MG63 (cell line): ENCODE data around the gene TET3. TPM values are rescaled to one million over a fixed set of nuclear protein-coding genes. Genes with fewer than 3 reads are reported as not detected.

Source experiments
- DNase-seq: peaks from one replicate; pipeline ENCODE4 v3.0.0-alpha.2; 2020
- H3K27me3 ChIP-seq: fragments of 250-450 bp; sonication (Bioruptor Pico); 2 replicates; pipeline ENCODE4 v1.5.1; 2020; ENCODE audit warnings: mild to moderate bottlenecking, moderate library complexity
- H3K36me3 ChIP-seq: fragments of 250-450 bp; sonication (Bioruptor Pico); 2 replicates; pipeline ENCODE4 v1.5.1; 2020; ENCODE audit warnings: mild to moderate bottlenecking, moderate library complexity
- H3K4me3 ChIP-seq: fragments of 250-450 bp; sonication (Bioruptor Pico); 2 replicates; pipeline ENCODE4 v1.5.1; 2020; ENCODE audit warnings: mild to moderate bottlenecking, moderate library complexity
- H3K9me3 ChIP-seq: fragments of 250-450 bp; sonication (Bioruptor Pico); 2 replicates; pipeline ENCODE4 v1.5.1; 2020; ENCODE audit warnings: mild to moderate bottlenecking, moderate library complexity
- total RNA-seq: library from RNA; depleted of rRNA; stranded (reverse); fragments of >200 nt; shearing (Covaris generic); gene quantifications from 2 replicates; pipeline ENCODE4 v1.2.3, GENCODE V29; 2014; ENCODE audit warnings: low replicate concordance

TET3 gene
- total RNA-seq, 1 experiment from 2014 or later: 2.1 TPM

DNA sequence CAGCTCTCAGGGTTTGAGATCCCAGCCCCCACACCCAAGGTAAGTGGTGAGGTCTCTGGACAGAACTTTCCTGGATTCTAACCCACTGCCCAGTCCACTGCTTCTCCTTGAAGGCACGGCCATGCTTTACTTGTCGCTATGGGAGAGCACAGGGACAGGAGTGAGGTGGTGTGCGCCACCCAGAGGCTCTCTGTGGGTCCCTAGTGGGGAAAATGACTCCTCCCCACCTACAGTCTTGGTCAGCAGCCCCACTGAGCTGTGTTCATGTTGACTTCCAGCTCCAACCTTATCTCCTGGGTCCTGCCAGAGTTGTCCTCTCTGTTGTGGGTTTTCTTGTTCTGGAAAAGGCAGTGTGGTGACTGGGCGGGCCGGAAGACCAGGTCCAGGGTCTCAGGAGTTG, 11.1 kb downstream of the TET3 start:
- H3K4me3 ChIP-seq: no peak overlapping the region
- H3K36me3 ChIP-seq: peaks cover 3% of the 10 kb centered on the region
- DNase-seq: no peak
- H3K9me3 ChIP-seq: no peaks in the 10 kb centered on the region
- no peaks in the 10 kb centered on the region for H3K27me3 ChIP-seq

DNA sequence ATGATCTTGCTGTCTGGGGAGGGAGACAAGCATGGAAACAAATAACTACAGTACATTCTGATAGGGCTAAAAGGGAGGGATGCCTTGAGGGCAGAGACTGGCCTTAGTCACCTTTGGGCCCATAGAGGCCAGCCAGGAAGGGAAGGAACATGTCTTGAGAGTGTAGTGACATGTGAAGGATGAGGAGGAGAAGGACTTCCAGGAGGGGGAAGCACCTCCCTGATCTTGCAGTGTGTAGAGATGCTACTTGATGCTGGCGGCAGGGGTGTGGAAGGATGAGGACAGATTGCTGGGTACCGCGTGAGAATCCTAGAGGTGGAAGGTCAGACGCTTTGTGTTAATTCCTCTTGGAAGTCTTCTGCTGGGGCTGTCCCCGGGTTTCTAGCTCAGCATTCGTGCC, 13.1 kb downstream of the TET3 start:
- Histone ChIP-seq H3K36me3 (0 out of 2 replicates have a peak, but pooled peaks cover 2% of the 10 kb centered on the region), H3K4me3 (no peak overlapping the region), H3K9me3 (no peaks in the 10 kb centered on the region), H3K27me3 (no peaks in the 10 kb centered on the region)
- no peak for DNase-seq

DNA sequence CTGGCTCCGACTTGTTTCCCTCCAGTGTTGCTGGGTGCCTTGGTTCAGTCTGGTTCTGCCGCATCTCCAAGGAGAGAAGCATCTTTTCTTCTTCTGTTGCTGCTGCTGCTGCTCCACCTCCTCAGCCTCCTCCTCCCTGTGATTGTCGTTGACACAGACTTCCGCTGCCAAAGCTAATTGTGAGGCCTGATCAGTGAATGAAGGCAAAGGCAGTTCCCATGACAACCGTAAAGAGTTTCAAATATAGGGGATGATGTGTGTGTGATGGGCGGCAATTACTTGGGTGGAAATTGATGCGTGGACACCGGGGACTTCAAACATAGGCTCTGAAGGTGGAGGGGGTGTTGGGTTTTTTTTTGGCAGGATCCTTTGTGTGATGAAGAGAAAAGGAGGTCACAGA, 13.7 kb downstream of the TET3 start:
- Histone ChIP-seq H3K36me3 (0 out of 2 replicates have a peak, but pooled peaks cover 2% of the 10 kb centered on the region), H3K4me3 (no peak overlapping the region), H3K27me3 (no peaks in the 10 kb centered on the region), H3K9me3 (no peaks in the 10 kb centered on the region)
- no peak for DNase-seq

DNA sequence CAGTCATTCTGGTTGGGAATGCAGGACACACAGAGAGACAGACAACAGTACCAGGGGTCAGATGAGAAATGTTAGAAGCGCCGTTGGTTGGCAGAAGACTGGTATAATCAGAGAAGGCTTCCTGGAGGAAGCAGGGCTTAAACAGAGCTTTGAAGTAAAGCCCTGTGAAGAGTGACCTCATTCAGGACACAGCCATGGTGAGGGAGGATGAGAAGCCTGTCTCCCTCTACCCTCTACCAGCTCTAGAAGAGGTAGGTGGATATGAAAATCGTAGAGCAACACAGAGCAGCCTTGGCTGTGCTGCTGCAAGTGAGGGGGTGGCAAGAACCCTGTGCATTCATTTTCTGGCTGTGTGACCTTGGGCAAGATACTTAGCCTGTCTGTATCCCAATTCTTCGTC, 14.2 kb downstream of the TET3 start:
- DNase-seq: no peak
- no peak overlapping the region for H3K4me3 ChIP-seq

DNA sequence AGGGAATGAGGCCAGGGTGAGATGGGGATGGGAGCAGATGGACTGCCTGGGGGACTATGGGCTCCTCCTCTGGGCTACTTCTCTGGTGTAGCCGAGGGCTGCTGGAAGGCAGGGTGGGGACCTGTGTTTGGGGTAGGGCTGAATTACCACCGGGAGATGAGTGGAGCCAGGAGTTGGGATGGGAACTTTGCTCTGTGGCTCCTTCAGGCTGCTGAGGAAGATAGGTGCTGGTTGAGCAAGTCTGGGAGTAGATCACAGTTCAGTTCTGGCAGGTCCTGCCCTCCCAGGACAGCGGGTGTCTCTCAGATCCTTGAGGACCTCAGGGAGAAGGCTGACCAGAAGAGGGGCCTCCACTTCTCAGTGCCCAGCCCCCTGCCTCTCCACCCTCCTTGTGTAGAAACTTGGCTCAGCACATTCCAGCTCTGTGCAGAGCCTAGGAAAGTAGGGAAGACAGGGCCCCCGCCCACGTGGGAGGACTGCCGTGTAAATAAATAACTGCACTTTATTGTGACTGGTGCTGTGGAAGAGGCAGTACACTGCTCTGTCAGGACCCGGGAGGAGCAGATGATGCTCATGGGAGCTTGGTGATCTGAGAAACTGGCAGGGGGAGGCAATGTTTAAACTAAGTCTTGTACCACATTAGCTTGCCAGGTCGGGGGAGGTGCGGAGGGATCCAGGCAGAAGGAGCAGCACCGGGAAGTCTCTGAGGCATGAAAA, 15.3 kb downstream of the TET3 start:
- DNase-seq: peak; percentile 60

More for the DNA sequence above, 14.2 kb downstream of the TET3 start:
- no peaks in the 10 kb centered on the region for H3K27me3 ChIP-seq
- 0 out of 2 replicates have a peak, but pooled peaks cover 2% of the 10 kb centered on the region for H3K36me3 ChIP-seq
- H3K9me3 ChIP-seq: no peaks in the 10 kb centered on the region

DNA sequence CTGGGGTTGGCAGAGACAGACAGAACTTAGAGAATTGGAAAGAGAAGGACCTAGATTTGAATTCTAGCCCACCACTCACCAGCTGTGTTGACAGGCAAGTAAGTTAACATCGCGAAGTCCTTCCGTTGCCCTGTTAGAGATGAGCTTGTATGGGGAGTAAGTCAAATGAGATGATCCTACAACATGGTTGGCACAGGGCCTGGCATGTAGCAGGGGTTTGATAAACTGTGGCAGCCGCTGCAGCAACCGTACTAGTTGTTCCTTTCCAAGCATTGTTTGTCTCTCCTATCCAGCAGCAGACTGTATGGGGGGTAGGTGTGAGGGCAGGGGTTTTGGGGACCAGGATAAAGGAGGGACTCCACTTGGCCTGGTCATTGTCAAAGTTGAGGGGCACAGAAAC, 16.0 kb downstream of the TET3 start:
- Histone ChIP-seq H3K36me3 (peaks cover 7% of the 10 kb centered on the region), H3K27me3 (no peaks in the 10 kb centered on the region), H3K4me3 (no peak overlapping the region), H3K9me3 (no peaks in the 10 kb centered on the region)
- no peak for DNase-seq

More for the DNA sequence above, 15.3 kb downstream of the TET3 start:
- Histone ChIP-seq H3K9me3 (no peaks in the 10 kb centered on the region), H3K36me3 (peaks cover 3% of the 10 kb centered on the region; the same call in 1 of the 2 replicates), H3K4me3 (no peak overlapping the region), H3K27me3 (no peaks in the 10 kb centered on the region)

DNA sequence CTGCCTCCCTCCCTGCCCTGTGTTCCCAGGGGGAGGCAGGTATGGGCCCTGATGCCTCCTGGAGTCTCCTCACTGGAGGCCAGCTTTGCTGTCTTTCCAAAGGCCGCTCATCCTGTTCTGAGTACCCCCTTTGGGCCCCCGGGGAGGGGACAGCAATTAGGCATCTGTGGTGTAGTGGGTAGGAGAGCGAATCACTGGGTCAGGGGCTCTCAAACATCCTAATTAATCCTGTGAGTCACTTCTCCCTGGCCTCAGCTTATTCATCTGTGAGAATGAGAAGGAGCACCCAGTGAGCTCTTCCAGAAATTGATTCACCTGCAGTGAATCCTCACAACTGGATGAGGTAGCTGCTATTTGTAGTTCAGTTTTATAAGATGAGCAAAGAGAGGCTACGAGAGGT, 16.4 kb downstream of the TET3 start:
- DNase-seq: peak; percentile 43
- H3K36me3 ChIP-seq: peaks cover 8% of the 10 kb centered on the region
- H3K4me3 ChIP-seq: no peak overlapping the region
- no peaks in the 10 kb centered on the region for H3K27me3 ChIP-seq
- no peaks in the 10 kb centered on the region for H3K9me3 ChIP-seq

DNA sequence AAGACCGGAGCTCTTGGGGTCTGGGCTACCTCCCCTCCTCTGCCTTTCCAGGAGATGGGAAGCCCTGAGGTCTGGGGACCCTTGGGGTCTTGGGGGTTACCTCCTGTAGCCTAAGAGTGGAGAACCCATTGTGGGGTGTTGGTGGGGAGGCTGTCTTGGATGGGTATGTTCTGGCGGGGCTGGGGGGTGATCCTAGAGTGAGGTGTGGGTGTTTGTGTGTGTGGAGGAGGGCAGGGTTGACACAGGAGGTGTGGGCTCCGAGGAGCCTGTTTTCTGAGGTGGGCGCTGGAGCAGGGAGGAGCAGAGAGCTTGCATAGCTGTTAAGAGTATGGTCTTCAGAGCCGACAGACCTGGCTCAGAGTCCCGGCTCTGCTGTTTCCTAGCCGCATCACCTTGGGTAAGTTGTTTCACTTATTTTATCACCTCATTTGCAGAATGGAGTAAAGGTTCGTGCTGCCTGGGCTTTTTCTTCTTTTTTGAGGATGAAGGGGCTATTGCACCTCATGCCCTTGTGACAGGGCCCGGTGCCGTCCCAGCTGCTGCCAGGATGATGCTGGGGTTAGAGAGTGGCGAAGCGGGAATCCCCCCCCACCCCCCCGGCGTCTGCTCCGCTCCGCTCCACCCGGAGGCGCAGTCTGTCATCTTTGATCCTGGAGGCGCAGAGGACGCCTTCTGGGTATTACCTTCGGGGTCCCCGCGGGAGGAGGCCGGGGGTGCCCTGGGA, 17.2 kb downstream of the TET3 start:
- Histone ChIP-seq H3K9me3 (no peaks in the 10 kb centered on the region), H3K4me3 (no peak overlapping the region; the same call in 1 of the 2 replicates), H3K36me3 (peaks cover 8% of the 10 kb centered on the region), H3K27me3 (no peaks in the 10 kb centered on the region)
- no peak for DNase-seq

DNA sequence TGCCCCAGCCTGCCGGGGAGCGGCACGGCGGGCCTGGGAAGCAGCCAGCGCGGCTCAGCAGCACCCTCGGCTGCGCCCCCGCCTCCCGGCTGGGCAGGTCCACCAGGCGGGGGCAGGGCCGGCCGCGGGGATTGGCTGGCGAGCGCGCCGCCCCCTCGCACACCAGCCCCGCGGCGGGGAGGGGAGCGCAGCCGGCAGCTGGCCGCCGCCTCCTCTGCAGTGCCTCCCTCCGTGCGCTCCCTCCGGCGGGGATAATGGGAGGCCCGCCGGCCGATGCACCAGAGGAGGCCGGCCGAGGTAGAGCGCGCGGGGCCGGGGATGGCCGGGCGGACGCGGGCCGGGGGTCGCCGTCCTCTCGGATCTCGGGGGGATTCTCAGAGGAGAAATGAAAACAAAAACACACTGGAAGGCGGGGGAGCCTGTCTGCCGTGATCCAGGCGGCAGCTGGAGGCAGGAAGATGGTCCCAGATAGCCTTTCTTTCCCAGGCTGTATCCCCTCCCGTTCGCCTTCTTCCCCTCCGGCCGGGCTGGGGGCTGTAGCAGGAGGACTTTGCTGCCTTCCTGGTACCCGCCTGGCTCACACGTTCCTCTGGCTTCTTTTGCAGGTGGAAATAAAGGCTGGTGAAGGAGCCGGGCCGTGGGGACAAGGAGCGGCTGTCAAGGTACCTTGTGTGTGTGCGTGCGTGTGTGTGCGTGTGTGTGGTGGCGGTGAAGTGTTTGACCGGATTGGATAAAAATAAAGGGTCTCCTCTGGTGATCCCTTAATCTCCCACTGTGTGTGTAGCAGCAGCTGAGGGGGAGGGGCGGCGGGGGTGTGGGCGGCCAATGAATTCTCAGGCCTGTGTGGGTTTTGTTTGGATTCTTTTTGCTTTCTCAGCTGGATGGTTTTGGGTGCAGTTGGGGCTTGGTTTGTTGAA, 18.1 kb downstream of the TET3 start:
- Histone ChIP-seq H3K4me3 (peak overlapping the region; percentile 47), H3K9me3 (no peaks in the 10 kb centered on the region), H3K27me3 (no peaks in the 10 kb centered on the region), H3K36me3 (peaks cover 8% of the 10 kb centered on the region)
- peak; percentile 82 for DNase-seq

DNA sequence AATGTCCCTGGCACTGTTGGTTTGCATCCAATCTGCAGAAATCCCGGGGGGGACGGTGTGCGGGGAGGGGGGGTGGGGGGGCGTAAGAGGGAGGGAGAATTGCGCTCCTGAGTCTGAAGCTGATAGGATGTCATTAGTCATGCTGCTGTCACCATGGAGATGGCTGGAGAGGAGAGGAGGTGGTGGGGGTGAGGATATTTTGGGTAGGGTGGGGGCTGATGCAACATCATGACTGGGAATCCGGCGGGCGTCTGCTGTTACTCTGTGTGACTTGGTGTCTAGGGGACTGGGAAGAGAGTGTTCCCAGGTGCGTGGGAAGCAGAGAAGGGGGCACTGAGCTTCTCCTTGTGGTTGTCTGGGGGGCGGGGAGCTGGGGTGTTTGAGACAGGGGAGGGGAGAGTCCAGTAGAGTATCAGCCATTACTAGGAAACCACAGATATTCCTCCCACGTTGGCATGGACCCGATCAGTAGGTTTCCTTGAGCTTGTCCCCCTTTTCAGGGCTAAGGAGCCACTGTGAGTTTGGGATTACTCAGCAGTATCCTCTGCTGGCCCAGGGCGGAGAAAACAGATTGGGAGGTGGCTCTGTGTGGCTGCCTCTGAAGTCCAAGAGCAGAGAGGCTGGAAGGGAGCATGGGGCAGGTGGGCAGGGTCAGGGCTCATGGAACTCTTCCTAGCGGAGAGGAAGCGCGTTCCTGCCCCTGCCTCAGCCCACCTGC, 18.9 kb downstream of the TET3 start:
- Histone ChIP-seq H3K9me3 (no peaks in the 10 kb centered on the region), H3K27me3 (no peaks in the 10 kb centered on the region), H3K36me3 (peaks cover 11% of the 10 kb centered on the region), H3K4me3 (no peak overlapping the region)
- peak; percentile 41 for DNase-seq

DNA sequence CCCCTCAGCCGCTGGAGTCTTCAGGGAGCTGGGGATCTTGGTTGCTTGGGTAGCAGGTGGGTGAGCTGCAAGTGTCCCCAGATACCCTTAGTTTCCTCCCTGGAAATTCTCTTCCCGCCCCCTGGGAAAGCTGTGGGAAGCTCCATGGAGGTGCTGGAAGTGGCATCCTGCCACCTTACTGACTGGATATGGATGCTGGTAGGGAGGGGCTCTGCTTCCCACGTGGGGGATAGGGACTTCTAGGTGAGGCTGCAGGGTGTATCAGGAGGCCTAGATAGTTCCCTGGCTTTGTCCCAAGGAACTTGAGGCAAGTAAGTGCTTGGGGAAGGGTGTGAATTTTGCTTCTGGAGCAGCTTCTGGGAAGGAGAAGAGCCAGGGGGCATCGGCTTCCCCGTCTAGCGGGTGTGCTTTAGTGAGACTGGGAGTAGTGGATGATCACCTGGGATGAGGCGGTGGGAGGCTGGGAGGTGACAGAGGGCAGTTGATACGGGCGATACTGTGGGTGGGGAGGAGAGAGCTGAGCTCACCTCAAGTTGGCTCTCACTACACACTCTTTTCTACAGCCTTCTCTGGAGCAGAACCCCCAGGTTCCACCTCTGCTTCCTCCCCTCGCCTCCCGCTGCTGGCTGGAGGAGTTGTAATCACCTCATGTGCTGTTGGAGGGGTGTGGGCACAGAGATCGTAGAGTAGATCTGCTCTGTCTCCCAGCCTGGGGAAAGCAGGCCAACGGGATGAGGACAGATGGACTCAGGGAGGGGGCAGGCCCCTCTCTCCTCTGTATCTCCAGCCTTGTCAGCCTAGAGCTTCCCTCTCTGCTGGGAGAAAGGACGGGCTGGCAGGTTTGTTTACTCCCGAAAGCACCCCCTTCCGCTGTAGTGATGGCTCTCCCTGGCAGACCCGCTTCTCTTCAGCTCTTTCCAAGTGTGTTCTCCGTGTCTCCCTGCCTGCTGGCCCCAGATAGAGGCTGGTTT, 19.8 kb downstream of the TET3 start:
- Histone ChIP-seq H3K27me3 (no peaks in the 10 kb centered on the region), H3K4me3 (no peak overlapping the region), H3K9me3 (no peaks in the 10 kb centered on the region), H3K36me3 (peaks cover 11% of the 10 kb centered on the region)
- DNase-seq: no peak

DNA sequence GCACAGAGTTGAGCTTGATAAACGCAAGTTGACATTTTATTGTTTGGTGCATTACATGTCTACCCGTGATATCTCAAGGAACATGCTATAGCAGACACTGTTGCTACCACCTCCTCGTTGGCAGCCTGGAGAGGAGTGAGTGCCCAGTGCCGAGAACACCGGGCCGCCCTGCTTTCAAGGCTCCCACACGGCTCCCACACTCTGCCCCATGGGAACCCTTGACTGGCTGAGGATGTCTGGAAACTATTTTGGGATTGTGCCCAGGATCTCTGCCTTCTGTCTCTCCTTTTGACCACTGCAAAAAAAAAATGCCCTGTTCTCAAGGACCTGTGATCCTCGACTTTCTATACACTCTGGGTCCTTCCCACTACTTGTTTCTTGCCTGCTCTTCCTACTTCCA, 21.1 kb downstream of the TET3 start:
- no peak overlapping the region for H3K4me3 ChIP-seq
- peaks cover 11% of the 10 kb centered on the region for H3K36me3 ChIP-seq
- no peak for DNase-seq
- no peaks in the 10 kb centered on the region for H3K9me3 ChIP-seq
- no peaks in the 10 kb centered on the region for H3K27me3 ChIP-seq

DNA sequence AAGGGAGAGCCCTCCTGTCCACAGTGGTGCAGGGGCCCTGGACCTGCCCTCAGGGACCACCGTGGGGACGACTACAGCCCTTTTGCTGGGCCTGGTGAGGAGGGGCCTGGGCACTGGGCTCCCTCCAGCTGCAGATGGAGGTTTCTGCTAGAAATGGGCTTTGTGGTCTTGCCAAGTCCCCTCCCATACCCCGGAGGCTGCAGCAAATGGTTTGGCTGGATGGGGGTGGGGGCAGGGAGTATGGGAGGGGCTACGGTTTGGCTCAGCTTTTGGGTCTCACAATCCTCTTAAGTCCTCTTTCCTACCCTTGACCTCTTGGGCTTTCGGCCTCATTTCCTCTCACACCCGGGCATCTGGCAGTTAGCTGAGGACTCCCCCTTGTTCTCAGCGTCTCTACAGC, 21.7 kb downstream of the TET3 start:
- Histone ChIP-seq H3K27me3 (no peaks in the 10 kb centered on the region), H3K4me3 (no peak overlapping the region), H3K9me3 (no peaks in the 10 kb centered on the region), H3K36me3 (peaks cover 11% of the 10 kb centered on the region)
- no peak for DNase-seq

DNA sequence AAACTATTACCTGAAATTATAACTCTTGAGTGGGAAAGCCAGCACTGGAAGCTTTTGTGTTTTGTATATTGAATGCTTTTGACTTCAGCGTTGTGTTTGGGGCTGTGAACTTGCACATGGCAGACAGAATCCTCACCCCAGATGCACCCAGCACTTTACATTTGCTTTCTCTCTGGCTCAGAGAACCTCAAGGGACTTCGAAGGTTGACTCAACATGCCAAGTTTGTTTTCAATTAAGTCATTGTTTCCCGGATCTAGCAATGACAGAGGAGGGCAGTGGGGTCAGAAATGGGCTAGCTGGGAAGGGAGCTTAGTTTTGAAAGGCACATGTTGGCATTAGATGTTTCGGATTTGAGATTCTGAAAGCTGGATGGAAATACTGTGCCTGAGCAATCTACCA, 22.4 kb downstream of the TET3 start:
- Histone ChIP-seq H3K27me3 (no peaks in the 10 kb centered on the region), H3K36me3 (peaks cover 11% of the 10 kb centered on the region), H3K9me3 (no peaks in the 10 kb centered on the region), H3K4me3 (no peak overlapping the region)
- no peak for DNase-seq

DNA sequence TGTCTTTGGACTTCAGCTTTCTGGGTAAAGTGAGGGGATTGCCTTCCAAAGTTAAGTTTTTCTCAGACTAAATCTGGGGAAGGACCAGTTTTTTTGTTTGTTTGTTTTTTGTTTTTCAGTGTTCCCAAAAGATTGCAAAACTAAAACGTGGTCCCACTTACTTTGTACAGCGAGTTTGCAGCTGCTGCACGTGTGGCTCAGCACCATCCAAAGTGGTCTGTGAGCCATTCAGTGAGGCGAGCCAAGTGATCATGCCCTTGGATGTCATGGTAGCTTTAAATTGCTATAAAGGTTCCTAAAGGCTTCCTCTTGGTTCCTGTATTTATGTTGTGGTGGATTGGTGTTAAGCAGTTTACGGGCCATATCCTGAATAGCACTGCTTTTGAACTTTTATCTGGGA, 23.0 kb downstream of the TET3 start:
- no peaks in the 10 kb centered on the region for H3K27me3 ChIP-seq
- H3K36me3 ChIP-seq: peaks cover 11% of the 10 kb centered on the region
- H3K4me3 ChIP-seq: no peak overlapping the region
- no peak for DNase-seq
- H3K9me3 ChIP-seq: no peaks in the 10 kb centered on the region
